GM19452 (cell line): ENCODE results near the gene MTAP.

ENCODE experiments used
- ATAC-seq: cut with Tn5 transposase; IDR thresholded peaks from one replicate; pipeline ENCODE4 v1.9.1; 2021; ENCODE audit not compliant: unreplicated experiment

The MTAP gene

GRCh38 chr9:21802418-21803000 is at the start of gene MTAP:
Gene MTAP, plus strand, starts transcription at chr9:21802636. Its CDS starts 113 bp downstream, at chr9:21802749.
- peak; percentile 77 for ATAC-seq

GRCh38 chr9:21753523-21753922 is 48.9 kb upstream of the MTAP start:
- ATAC-seq: no peak

- ATAC-seq: no peak
Observed at GRCh38 chr9:21754741-21755140, 47.7 kb upstream of the MTAP start.

- ATAC-seq: no peak
Observed at GRCh38 chr9:21758540-21758939, 43.9 kb upstream of the MTAP start.

GRCh38 chr9:21761309-21761901 is 41.0 kb upstream of the MTAP start:
- peak; percentile 99 for ATAC-seq

GRCh38 chr9:21762064-21762463 is 40.4 kb upstream of the MTAP start:
- ATAC-seq: no peak

- ATAC-seq: no peak
Observed at GRCh38 chr9:21764846-21765245, 37.6 kb upstream of the MTAP start.

- ATAC-seq: no peak
Observed at GRCh38 chr9:21766096-21766495, 36.3 kb upstream of the MTAP start.

GRCh38 chr9:21770871-21771560 is 31.4 kb upstream of the MTAP start:
- no peak for ATAC-seq

GRCh38 chr9:21777701-21778100 is 24.7 kb upstream of the MTAP start:
- ATAC-seq: no peak

GRCh38 chr9:21778304-21778703 is 24.1 kb upstream of the MTAP start:
- no peak for ATAC-seq

GRCh38 chr9:21779397-21779796 is 23.0 kb upstream of the MTAP start:
- no peak for ATAC-seq

GRCh38 chr9:21781656-21782055 is 20.8 kb upstream of the MTAP start:
- no peak for ATAC-seq

- no peak for ATAC-seq
Observed at GRCh38 chr9:21782205-21782604, 20.2 kb upstream of the MTAP start.

GRCh38 chr9:21788752-21789151 is 13.7 kb upstream of the MTAP start:
- no peak for ATAC-seq

- ATAC-seq: peak; percentile 99
Observed at GRCh38 chr9:21789541-21790037, 12.8 kb upstream of the MTAP start.

GRCh38 chr9:21795483-21795882 is 7.0 kb upstream of the MTAP start:
- no peak for ATAC-seq

- no peak for ATAC-seq
Observed at GRCh38 chr9:21796768-21797167, 5.7 kb upstream of the MTAP start.

GRCh38 chr9:21800931-21801682 is 1.3 kb upstream of the MTAP start:
- no peak for ATAC-seq

GRCh38 chr9:21801683-21802417 is 586 bp upstream of the MTAP start:
- ATAC-seq: peak; percentile 14

- no peak for ATAC-seq
Observed at GRCh38 chr9:21803649-21804048, 1.2 kb downstream of the MTAP start.
